HEK293 (cell line): ENCODE data around the gene PRDM10.

Source experiments
- BCL11B ChIP-seq: fragments of 450-650 bp; formaldehyde crosslinking; IDR thresholded peaks from 2 replicates; pipeline ENCODE4 v1.5.1; 2016; ENCODE audit warnings: low read depth, missing biosample characterization, missing genetic modification characterization
- CTCF ChIP-seq: fragments of 450-650 bp; formaldehyde crosslinking; IDR thresholded peaks from 2 replicates; pipeline ENCODE4 v1.5.1; 2016; ENCODE audit warnings: missing biosample characterization, missing genetic modification characterization
- PRDM6 ChIP-seq: fragments of 450-650 bp; formaldehyde crosslinking; IDR thresholded peaks from 2 replicates; pipeline ENCODE4 v1.5.1; 2017; ENCODE audit warnings: missing biosample characterization, missing genetic modification characterization
- ZNF248 ChIP-seq: fragments of 450-650 bp; formaldehyde crosslinking; IDR thresholded peaks from 2 replicates; pipeline ENCODE4 v1.5.1; 2017; ENCODE audit warnings: missing biosample characterization, missing genetic modification characterization
- ZNF274 ChIP-seq, 2 experiments: fragments of 200-500 bp in 1 of 2; fragments of 450-650 bp in 1 of 2; sonication (Bioruptor generic) in 1 of 2; formaldehyde crosslinking in 1 of 2; IDR thresholded peaks; 2 replicates each; pipeline versions ENCODE4 v1.5.1 to v1.6.1; 2014 to 2016; ENCODE audit warnings: borderline replicate concordance in 1 of 2, inconsistent platforms in 1 of 2, low read length in 1 of 2, missing biosample characterization in 1 of 2, missing genetic modification characterization in 1 of 2
- ZNF501 ChIP-seq: fragments of 450-650 bp; formaldehyde crosslinking; IDR thresholded peaks from 2 replicates; pipeline ENCODE4 v1.5.1; 2016; ENCODE audit warnings: missing biosample characterization, missing genetic modification characterization
- ZNF664 ChIP-seq: fragments of 450-650 bp; formaldehyde crosslinking; IDR thresholded peaks from 2 replicates; pipeline ENCODE4 v1.5.1; 2016; ENCODE audit warnings: missing biosample characterization, missing genetic modification characterization
- ZNF670 ChIP-seq: fragments of 450-650 bp; formaldehyde crosslinking; IDR thresholded peaks from 2 replicates; pipeline ENCODE4 v1.5.1; 2016; ENCODE audit warnings: missing biosample characterization, missing genetic modification characterization, low read depth
- ZSCAN30 ChIP-seq: fragments of 450-650 bp; IDR thresholded peaks from 2 replicates; pipeline ENCODE4 v1.5.1; 2018; ENCODE audit warnings: missing biosample characterization, mild to moderate bottlenecking, missing genetic modification characterization, moderate library complexity
- TF ChIP-seq, protein P1 (sequence below): fragments of 450-650 bp; formaldehyde crosslinking; IDR thresholded peaks from 2 replicates; pipeline ENCODE4 v1.5.1; 2017; ENCODE audit warnings: missing biosample characterization, missing genetic modification characterization

GRCh38 chr11:130037058-130037457 is 34.4 kb upstream of the PRDM10 start:
- TF ChIP-seq CTCF (tag by site-specific recombination) (no peak), ZNF670 (tag by site-specific recombination) (no peak), ZNF664 (tag by site-specific recombination) (no peak), ZNF501 (tag by site-specific recombination) (no peak), ZNF248 (no peak), ZNF274 (IDR thresholded peaks at IDR 0.05; ENCODE audit: low read length) (no peak), ZNF274 (tag by site-specific recombination; IDR thresholded peaks at IDR 0.05; ENCODE audit: borderline replicate concordance) (no peak), PRDM6 (no peak), ZSCAN30 (tag by site-specific recombination) (no peak), BCL11B (tag by site-specific recombination) (no peak)
- TF ChIP-seq, protein P1, sequence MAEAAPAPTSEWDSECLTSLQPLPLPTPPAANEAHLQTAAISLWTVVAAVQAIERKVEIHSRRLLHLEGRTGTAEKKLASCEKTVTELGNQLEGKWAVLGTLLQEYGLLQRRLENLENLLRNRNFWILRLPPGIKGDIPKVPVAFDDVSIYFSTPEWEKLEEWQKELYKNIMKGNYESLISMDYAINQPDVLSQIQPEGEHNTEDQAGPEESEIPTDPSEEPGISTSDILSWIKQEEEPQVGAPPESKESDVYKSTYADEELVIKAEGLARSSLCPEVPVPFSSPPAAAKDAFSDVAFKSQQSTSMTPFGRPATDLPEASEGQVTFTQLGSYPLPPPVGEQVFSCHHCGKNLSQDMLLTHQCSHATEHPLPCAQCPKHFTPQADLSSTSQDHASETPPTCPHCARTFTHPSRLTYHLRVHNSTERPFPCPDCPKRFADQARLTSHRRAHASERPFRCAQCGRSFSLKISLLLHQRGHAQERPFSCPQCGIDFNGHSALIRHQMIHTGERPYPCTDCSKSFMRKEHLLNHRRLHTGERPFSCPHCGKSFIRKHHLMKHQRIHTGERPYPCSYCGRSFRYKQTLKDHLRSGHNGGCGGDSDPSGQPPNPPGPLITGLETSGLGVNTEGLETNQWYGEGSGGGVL (tag by site-specific recombination) = no peak
